LNCAP (cell line): ENCODE data around the gene ADAMTS9.

Experiments
- TF ChIP-seq, protein P1 (sequence below): fragments of 450-650 bp; IDR thresholded peaks from 2 replicates; pipeline ENCODE4 v1.5.1; 2017; ENCODE audit warnings: mild to moderate bottlenecking

Gene ADAMTS9

DNA sequence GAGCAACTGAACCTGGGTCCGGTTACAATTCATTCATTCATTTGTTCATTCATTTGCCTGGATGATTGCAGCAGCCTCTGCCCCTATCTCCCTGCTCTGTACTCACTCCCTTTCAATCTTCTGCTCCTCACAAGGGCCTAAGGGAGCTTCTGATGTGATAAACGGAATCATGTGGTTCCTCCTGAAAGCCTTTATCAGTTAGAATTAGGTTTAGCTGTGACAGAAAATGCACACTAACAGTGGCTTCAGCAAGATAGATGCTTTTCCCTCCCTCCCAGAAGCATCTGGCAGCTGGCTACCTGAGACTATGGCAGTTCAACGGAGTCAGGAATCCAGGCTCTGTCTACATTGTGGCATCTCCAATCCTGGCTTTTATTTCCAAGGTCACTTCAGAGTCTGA is 196.0 kb downstream of the ADAMTS9 start:
- TF ChIP-seq, protein P1, sequence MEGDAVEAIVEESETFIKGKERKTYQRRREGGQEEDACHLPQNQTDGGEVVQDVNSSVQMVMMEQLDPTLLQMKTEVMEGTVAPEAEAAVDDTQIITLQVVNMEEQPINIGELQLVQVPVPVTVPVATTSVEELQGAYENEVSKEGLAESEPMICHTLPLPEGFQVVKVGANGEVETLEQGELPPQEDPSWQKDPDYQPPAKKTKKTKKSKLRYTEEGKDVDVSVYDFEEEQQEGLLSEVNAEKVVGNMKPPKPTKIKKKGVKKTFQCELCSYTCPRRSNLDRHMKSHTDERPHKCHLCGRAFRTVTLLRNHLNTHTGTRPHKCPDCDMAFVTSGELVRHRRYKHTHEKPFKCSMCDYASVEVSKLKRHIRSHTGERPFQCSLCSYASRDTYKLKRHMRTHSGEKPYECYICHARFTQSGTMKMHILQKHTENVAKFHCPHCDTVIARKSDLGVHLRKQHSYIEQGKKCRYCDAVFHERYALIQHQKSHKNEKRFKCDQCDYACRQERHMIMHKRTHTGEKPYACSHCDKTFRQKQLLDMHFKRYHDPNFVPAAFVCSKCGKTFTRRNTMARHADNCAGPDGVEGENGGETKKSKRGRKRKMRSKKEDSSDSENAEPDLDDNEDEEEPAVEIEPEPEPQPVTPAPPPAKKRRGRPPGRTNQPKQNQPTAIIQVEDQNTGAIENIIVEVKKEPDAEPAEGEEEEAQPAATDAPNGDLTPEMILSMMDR, result no peak

DNA sequence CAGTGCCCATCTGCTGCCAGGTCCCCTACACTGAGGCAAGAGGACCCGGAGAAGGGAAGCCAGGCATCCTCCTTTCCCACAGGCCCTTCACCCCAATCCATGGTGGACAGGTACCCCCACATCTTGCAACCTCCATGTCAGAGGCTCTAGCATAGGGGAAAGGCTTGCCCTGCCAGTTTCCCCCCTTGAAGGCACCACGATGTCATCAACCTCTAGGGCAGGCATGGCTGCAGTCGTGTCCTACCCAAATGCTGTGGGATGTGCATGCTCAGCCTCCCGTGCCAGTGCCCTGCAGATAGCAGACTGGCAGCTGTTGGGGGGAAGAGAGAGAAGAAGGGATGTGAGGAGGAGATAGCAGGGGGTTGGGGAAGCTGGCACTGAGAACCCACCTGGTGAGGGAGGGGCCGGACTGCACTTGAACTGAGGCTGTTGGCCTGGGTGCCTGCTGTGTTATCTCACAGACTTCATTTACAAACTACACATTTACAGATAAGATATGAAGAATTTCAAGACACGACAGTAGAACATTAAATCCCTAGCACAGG is 197.5 kb downstream of the ADAMTS9 start:
- TF ChIP-seq, protein P1, result no peak

DNA sequence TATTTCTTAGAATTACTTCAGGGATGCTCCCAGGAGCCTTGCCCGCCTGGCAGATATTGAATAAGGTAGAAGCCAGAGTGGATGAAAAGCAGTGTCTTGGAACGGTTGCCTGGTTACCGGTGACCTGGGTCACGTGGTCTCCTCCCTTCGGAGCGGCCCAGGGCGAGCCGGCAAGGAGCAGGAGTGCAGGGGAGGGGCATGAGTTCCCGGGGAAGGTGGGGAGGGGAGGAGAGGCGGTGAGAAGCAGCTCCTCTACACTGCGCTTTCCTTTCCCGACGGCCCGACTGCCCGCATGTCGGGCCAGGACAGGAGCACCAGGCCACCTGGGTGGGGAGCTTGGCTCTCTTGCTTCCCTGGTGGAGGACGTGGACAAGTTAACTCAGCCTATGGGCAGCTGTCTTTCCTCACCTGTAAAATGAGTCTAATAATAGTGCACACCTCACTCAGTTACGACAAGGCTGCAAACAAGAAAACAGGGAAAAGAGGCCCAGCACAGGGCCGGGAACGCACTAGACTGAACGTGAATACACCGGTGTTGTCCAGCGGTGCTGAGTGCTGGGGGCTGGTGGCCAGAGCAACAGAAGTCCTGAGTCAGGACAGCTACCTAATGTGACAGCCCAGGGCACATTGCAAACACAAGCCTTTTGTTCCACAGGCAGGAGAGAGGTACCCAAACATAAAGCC is 198.3 kb downstream of the ADAMTS9 start:
- TF ChIP-seq, protein P1, result no peak

DNA sequence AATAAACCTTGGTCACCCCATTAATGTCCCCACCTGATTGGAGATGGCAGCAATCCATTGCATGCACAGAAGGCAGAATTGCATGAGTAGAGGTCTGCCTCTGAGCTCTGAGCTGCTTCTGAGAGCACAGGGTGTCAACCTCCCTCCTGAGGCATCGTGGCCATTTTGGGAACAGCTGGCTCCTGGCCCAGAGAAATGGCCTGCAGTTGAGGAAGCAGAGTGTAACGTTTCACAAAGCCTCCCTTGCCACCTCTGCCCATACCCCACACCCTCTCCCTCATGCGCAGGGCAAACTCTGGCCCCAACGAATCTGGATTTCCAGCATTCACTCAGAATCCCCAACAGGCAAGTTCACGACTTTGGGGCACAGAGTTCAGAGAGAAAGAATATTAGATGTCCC is 198.9 kb downstream of the ADAMTS9 start:
- TF ChIP-seq, protein P1, result no peak

DNA sequence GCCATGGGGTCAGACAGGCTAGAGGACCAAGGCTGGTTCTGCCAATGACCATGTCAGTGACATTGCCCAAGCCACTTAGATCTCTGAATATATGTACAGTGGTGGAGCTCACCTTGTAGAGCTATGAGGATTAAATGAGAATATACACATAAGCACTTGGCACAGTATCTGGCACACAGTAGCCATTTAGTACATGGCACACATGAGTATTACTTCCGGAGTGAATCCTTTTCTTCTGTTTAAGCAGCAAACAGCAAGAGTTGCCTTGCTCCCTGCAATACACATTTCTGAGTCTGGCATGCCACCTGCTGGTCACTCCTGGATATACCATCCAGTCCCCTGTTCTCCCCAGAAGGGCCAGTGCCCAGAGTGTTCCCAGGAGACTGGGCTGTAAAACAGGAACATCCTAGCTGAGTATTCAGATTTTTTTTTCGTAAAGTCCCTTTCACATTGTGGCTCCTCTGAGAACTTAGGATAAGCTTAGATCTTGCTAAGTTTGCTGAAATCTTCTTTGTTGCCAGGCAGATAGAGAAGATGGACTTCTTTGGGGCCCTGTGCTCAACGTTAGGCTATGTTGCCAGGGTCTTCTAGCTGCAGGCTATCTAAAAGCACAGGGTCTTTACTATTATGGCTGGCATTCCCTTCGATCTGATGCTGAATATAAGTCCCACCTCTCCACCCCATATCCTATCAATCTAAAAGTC is 203.4 kb downstream of the ADAMTS9 start:
- TF ChIP-seq, protein P1, result peak; percentile 88

DNA sequence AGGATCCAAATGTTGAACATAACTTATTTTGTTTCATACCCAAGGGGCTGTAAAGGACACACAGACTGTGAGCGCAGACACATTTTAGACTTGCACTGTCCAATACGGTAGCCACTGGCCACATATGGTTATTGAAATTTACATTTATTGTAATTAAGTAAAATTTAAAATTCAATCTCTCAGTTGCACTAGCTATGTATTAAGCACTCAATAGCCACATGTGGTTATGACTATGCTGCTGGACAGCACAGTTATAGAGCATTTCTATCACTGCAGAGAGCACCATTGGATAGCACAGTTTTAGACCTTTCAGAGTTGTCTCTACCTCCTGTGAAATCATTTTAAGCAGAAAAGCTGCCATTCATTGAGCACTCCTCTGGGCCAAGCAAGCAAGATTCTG is 204.3 kb downstream of the ADAMTS9 start:
- TF ChIP-seq, protein P1, result no peak

DNA sequence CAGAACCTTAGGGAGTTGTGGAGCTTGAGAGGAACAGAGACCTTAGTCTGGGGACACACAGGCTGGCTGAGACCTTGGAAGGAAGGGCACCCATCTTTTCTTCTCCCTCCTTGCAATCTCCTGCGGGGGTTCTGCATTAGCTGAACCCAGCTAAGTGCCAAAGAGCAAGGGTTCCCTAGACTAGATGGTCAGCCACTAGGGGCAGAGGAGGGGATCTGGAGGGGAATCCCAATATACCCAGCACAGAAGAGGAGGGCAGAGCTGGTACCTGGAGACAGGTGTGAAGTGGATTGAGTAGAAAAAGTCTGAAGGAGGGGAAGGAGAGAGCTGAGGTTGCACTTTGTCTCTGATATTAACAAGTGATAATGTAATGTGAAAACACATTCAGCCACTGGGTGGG is 212.8 kb downstream of the ADAMTS9 start:
- TF ChIP-seq, protein P1, result no peak
